PFSK-1 (cell line): ENCODE results near the gene PRDM1.

Experiments used
- FOXP2 ChIP-seq: optimal IDR thresholded peaks from 2 replicates; pipeline ENCODE3; 2011; ENCODE audit warnings: borderline replicate concordance, control low read depth, inconsistent platforms; ENCODE audit not compliant: insufficient read depth; ENCODE audit errors: extremely low read length, extremely low read depth
- POLR2AphosphoS5 ChIP-seq: IDR thresholded peaks from 2 replicates; pipeline ENCODE4 v1.6.1; 2012; ENCODE audit warnings: low read depth, mild to moderate bottlenecking, control low read depth, low read length, moderate library complexity
- REST ChIP-seq, 2 experiments: IDR thresholded peaks; 2 replicates each; pipeline versions ENCODE4 v1.6.1 to v1.8.0; 2011 to 2012; ENCODE audit warnings: low read depth in 2 of 2, low read length in 2 of 2, control low read depth in 1 of 2, inconsistent platforms in 1 of 2, mild to moderate bottlenecking in 1 of 2, moderate library complexity in 1 of 2; ENCODE audit not compliant: insufficient read depth in 1 of 2
- SIN3A ChIP-seq: IDR thresholded peaks from 2 replicates; pipeline ENCODE4 v1.6.1; 2012; ENCODE audit warnings: mild to moderate bottlenecking, low read length, moderate library complexity, borderline replicate concordance; ENCODE audit not compliant: insufficient read depth
- TAF1 ChIP-seq: IDR thresholded peaks from 2 replicates; pipeline ENCODE4 v1.6.1; 2012; ENCODE audit warnings: low read length, control low read depth, borderline replicate concordance; ENCODE audit not compliant: insufficient read depth

Gene PRDM1

GRCh38 chr6:106145144-106145543 lies 59.0 kb downstream of the PRDM1 start:
- no peak for TF ChIP-seq POLR2AphosphoS5
- TF ChIP-seq REST (IDR thresholded peaks at IDR 0.05; ENCODE audit: insufficient read depth in 1 of 2, low read depth in 2 of 2, low read length in 2 of 2) = no peak
- no peak for TF ChIP-seq FOXP2
- no peak for TF ChIP-seq SIN3A
- TF ChIP-seq TAF1 = no peak

- TF ChIP-seq TAF1 = no peak
- TF ChIP-seq REST (IDR thresholded peaks at IDR 0.05; ENCODE audit: insufficient read depth in 1 of 2, low read depth in 2 of 2, low read length in 2 of 2) = no peak
- no peak for TF ChIP-seq SIN3A
- no peak for TF ChIP-seq FOXP2
- no peak for TF ChIP-seq POLR2AphosphoS5
Measured at GRCh38 chr6:106145741-106146227, 59.6 kb downstream of the PRDM1 start.

DNA sequence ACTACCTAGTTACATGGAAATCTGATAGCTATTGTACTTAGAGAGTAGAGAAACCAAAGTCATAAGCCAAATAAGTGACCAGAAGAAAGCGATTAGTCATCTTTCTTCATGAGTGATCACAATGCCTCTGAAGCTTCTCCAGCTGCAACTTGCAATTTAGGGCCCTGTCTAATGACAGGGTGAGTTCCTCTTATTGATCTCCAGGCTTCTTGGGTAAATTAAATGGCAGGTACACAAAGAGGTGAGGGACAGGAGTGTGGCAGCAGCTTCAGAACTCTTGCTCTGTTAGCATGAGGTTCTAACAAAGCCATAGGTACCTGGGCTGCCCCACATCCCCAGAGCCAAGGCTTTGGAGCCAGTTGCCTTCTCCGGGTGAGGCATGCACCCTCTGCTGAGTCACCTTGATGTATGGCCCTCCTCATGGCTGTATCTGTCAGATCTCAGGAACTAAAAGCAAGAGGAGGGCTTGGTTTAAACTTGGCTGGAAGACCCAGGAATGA lies 60.8 kb downstream of the PRDM1 start:
- TF ChIP-seq SIN3A (no peak), POLR2AphosphoS5 (no peak), FOXP2 (no peak), REST (IDR thresholded peaks at IDR 0.05; ENCODE audit: insufficient read depth in 1 of 2, low read depth in 2 of 2, low read length in 2 of 2) (no peak), TAF1 (no peak)

- TF ChIP-seq FOXP2 = no peak
- TF ChIP-seq REST (IDR thresholded peaks at IDR 0.05; ENCODE audit: insufficient read depth in 1 of 2, low read depth in 2 of 2, low read length in 2 of 2) = no peak
- no peak for TF ChIP-seq POLR2AphosphoS5
- no peak for TF ChIP-seq SIN3A
- no peak for TF ChIP-seq TAF1
Measured at GRCh38 chr6:106147476-106147875, 61.3 kb downstream of the PRDM1 start.
